AG10803 (cell line): ENCODE data around the gene TH.
"Not testable (repeated sequence)": the region's sequence is repeated elsewhere in the genome, so short reads cannot be mapped to it uniquely, and the experiment has no call there.

Experiments
- DNase-seq: peaks from one replicate; pipeline ENCODE4 v3.0.0; 2010; ENCODE audit warnings: low read depth
- H3K4me3 ChIP-seq: 2 replicates; pipeline ENCODE4 v1.5.1; 2011; ENCODE audit warnings: mild to moderate bottlenecking, low read length, control low read depth
- CTCF ChIP-seq: conservative IDR thresholded peaks from 2 replicates; pipeline ENCODE4 v1.5.1; 2011; ENCODE audit warnings: mild to moderate bottlenecking, low read length, control low read depth, inconsistent platforms

Gene TH

DNA sequence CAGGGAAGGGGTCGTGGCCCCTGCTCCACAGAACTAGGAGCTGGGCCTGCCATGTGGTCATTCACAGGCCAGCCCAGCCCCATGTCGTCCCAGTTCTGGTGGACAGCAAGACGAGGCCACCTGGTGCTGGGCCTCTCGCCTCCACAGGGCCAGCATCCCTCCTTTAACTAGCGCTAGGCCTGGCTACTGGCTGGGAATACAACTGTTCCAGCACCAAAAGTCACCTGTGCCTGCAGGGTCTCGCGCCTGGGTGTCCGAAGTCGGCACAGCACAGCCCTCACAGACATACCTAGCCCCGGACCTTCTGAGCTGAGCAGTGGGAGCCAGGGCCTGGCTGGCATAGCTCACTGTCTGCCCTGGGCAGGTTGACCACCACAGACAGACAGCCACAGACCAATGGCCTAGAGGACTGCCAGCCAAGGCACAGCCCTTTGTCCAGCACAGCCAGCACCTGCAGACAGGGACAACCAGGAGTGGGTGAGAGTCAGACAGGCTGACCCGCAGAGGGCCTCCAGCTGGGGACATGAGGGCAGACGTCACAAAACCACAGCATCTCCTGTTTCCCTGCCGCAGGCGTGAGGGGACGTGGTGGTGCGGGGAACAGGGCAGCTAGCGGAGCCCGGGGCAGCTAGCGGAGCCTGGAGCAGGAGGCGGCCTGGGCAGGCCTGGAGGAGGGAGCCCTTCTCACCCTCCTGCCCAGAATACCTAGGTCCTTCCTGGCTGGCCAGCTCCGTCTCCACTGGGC is 27.2 kb upstream of the TH start:
- H3K4me3 ChIP-seq = no peak overlapping the region
- no peak for TF ChIP-seq CTCF
- DNase-seq = no peak

- no peak for TF ChIP-seq CTCF
- no peak for DNase-seq
- no peak overlapping the region for H3K4me3 ChIP-seq
Measured at GRCh38 chr11:2197771-2198520, 26.3 kb upstream of the TH start.

- peak; percentile 80 for TF ChIP-seq CTCF
- DNase-seq = peak; percentile 46
- no peak overlapping the region for H3K4me3 ChIP-seq
Measured at GRCh38 chr11:2196970-2197770, 25.6 kb upstream of the TH start.

DNA sequence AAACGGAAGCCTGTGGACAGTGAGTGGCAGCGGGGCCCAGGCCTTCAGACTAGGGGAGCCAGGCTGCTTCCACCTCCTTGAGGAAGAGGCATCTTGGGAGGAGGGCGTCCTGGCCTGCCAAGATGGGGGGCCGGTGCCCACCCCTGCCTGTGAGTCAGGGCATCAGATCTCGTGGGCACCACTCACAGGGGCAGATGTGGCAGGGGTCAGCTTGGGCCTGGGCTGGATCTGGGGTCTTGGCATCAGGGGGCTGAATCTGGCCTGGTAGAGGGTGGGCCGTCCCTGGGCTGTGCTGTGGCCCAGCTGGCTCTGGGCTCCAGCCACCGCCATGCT is 24.1 kb upstream of the TH start:
- no peak for TF ChIP-seq CTCF
- no peak for DNase-seq
- no peak overlapping the region for H3K4me3 ChIP-seq

DNA sequence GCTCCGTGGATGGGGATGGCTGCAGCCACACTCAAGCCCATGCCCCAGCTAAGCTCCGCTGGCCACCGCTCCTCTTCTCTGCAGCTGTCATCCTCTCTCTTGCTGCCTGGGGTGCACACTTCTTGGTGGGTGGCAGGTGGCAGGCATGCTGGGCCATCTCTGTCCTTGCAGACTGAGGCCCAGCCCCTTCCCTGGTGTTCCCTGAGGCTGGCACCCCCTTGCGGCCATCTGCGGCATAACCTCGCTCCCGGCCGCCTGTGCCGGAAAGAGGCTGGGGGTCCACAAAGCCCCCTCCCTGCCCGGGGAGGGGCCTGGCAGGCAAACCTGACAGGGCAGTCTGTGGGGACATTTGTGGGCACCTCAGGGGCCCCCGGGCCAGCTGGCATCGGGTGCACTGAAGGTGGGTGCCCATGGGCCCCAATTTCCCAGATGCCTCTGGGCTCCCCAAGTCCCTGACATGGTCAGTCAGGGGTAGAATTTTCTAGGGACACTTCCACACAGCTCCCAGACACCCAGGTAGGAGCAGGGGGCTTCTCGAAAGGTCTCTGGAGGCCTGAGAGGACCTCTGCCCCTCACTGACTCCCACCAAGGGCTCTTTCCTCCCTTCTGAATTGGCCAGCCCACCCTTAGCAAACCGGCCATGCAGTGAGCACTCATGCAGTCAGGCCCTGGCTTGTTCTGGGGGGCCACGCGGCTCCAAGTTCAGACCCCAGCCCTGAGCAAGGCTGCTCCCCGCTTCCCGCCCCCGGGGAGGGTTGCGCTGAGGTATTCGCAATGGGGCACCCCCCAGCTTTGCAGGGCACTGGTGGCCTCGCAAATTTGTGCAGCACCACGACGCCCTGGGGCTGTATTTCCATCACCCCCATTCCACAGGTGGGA is 23.5 kb upstream of the TH start:
- no peak overlapping the region for H3K4me3 ChIP-seq
- DNase-seq = peak; percentile 9
- TF ChIP-seq CTCF = peak; percentile 69

GRCh38 chr11:2193888-2194595 is 22.4 kb upstream of the TH start:
- H3K4me3 ChIP-seq, DNase-seq: not testable (repeated sequence)
